ENCODE data around the gene ASIC4.

ASIC4 gene

GRCh38 chr2:219554350-219554749 is 40.1 kb downstream of the ASIC4 start:
- no peak for DNase-seq

- DNase-seq: no peak
These were observed 41.7 kb downstream of the ASIC4 start for GRCh38 chr2:219555956-219556355.

- no peak for DNase-seq
These were observed 42.1 kb downstream of the ASIC4 start for GRCh38 chr2:219556413-219556812.

GRCh38 chr2:219557320-219557719 is 43.0 kb downstream of the ASIC4 start:
- DNase-seq: no peak

- no peak for DNase-seq
These were observed 43.8 kb downstream of the ASIC4 start for GRCh38 chr2:219557791-219558785.

- no peak for DNase-seq
These were observed 45.1 kb downstream of the ASIC4 start for GRCh38 chr2:219559156-219559915.

- no peak for DNase-seq
These were observed 46.0 kb downstream of the ASIC4 start for GRCh38 chr2:219560037-219560892.

- no peak for DNase-seq
These were observed 46.6 kb downstream of the ASIC4 start for GRCh38 chr2:219560893-219561178.

GRCh38 chr2:219561179-219562048 is 47.1 kb downstream of the ASIC4 start:
- no peak for DNase-seq

GRCh38 chr2:219562049-219563020 is 48.1 kb downstream of the ASIC4 start:
- no peak for DNase-seq

GRCh38 chr2:219563271-219563928 is 49.1 kb downstream of the ASIC4 start:
- no peak for DNase-seq

- DNase-seq: no peak
These were observed 51.1 kb downstream of the ASIC4 start for GRCh38 chr2:219565130-219566080.

- no peak for DNase-seq
These were observed 52.4 kb downstream of the ASIC4 start for GRCh38 chr2:219566640-219567039.

GRCh38 chr2:219567131-219567530 is 52.8 kb downstream of the ASIC4 start:
- no peak for DNase-seq

GRCh38 chr2:219567791-219568361 is 53.6 kb downstream of the ASIC4 start:
- DNase-seq: no peak

GRCh38 chr2:219569041-219569440 is 54.8 kb downstream of the ASIC4 start:
- DNase-seq: no peak

GRCh38 chr2:219569635-219570034 is 55.4 kb downstream of the ASIC4 start:
- no peak for DNase-seq

GRCh38 chr2:219570194-219570923 is 56.1 kb downstream of the ASIC4 start:
- DNase-seq: no peak
